ENCODE measurements around the gene TTLL1.

Gene TTLL1

GRCh38 chr22:43096420-43096819 lies 7.2 kb upstream of the TTLL1 start:
- TF ChIP-seq GATA2 (IDR thresholded peaks at IDR 0.05; ENCODE audit: low read depth, low read length) (no peak), GATA3 (IDR thresholded peaks at IDR 0.05; ENCODE audit: low read depth, low read length) (no peak)

- TF ChIP-seq GATA3 (IDR thresholded peaks at IDR 0.05; ENCODE audit: low read depth, low read length) (no peak), GATA2 (IDR thresholded peaks at IDR 0.05; ENCODE audit: low read depth, low read length) (no peak)
Measured at GRCh38 chr22:43094551-43094950, 5.4 kb upstream of the TTLL1 start.

GRCh38 chr22:43094085-43094484 lies 4.9 kb upstream of the TTLL1 start:
- TF ChIP-seq GATA2 (IDR thresholded peaks at IDR 0.05; ENCODE audit: low read depth, low read length) (no peak), GATA3 (IDR thresholded peaks at IDR 0.05; ENCODE audit: low read depth, low read length) (no peak)

- TF ChIP-seq GATA3 (IDR thresholded peaks at IDR 0.05; ENCODE audit: low read depth, low read length) (no peak), GATA2 (IDR thresholded peaks at IDR 0.05; ENCODE audit: low read depth, low read length) (no peak)
Measured at GRCh38 chr22:43092085-43092484, 2.9 kb upstream of the TTLL1 start.

- no peak for TF ChIP-seq GATA3 (IDR thresholded peaks at IDR 0.05; ENCODE audit: low read depth, low read length)
- no peak for TF ChIP-seq GATA2 (IDR thresholded peaks at IDR 0.05; ENCODE audit: low read depth, low read length)
Measured at GRCh38 chr22:43090130-43090789, 1.1 kb upstream of the TTLL1 start.

- no peak for TF ChIP-seq GATA3 (IDR thresholded peaks at IDR 0.05; ENCODE audit: low read depth, low read length)
- no peak for TF ChIP-seq GATA2 (IDR thresholded peaks at IDR 0.05; ENCODE audit: low read depth, low read length)
Measured at GRCh38 chr22:43088627-43088983, 586 bp downstream of the TTLL1 start.

GRCh38 chr22:43085658-43086606 lies 3.3 kb downstream of the TTLL1 start:
- TF ChIP-seq GATA3 (IDR thresholded peaks at IDR 0.05; ENCODE audit: low read depth, low read length) (no peak), GATA2 (IDR thresholded peaks at IDR 0.05; ENCODE audit: low read depth, low read length) (no peak)

GRCh38 chr22:43081968-43082367 lies 7.2 kb downstream of the TTLL1 start:
- no peak for TF ChIP-seq GATA3 (IDR thresholded peaks at IDR 0.05; ENCODE audit: low read depth, low read length)
- TF ChIP-seq GATA2 (IDR thresholded peaks at IDR 0.05; ENCODE audit: low read depth, low read length): no peak

- no peak for TF ChIP-seq GATA3 (IDR thresholded peaks at IDR 0.05; ENCODE audit: low read depth, low read length)
- TF ChIP-seq GATA2 (IDR thresholded peaks at IDR 0.05; ENCODE audit: low read depth, low read length): no peak
Measured at GRCh38 chr22:43080616-43081015, 8.6 kb downstream of the TTLL1 start.

- no peak for TF ChIP-seq GATA2 (IDR thresholded peaks at IDR 0.05; ENCODE audit: low read depth, low read length)
- TF ChIP-seq GATA3 (IDR thresholded peaks at IDR 0.05; ENCODE audit: low read depth, low read length): no peak
Measured at GRCh38 chr22:43079742-43080141, 9.4 kb downstream of the TTLL1 start.

- no peak for TF ChIP-seq GATA3 (IDR thresholded peaks at IDR 0.05; ENCODE audit: low read depth, low read length)
- TF ChIP-seq GATA2 (IDR thresholded peaks at IDR 0.05; ENCODE audit: low read depth, low read length): no peak
Measured at GRCh38 chr22:43078522-43078921, 10.7 kb downstream of the TTLL1 start.

- TF ChIP-seq GATA3 (IDR thresholded peaks at IDR 0.05; ENCODE audit: low read depth, low read length): no peak
- TF ChIP-seq GATA2 (IDR thresholded peaks at IDR 0.05; ENCODE audit: low read depth, low read length): no peak
Measured at GRCh38 chr22:43077121-43077877, 11.9 kb downstream of the TTLL1 start.

- no peak for TF ChIP-seq GATA3 (IDR thresholded peaks at IDR 0.05; ENCODE audit: low read depth, low read length)
- TF ChIP-seq GATA2 (IDR thresholded peaks at IDR 0.05; ENCODE audit: low read depth, low read length): no peak
Measured at GRCh38 chr22:43066844-43067385, 22.3 kb downstream of the TTLL1 start.

GRCh38 chr22:43066134-43066533 lies 23.1 kb downstream of the TTLL1 start:
- TF ChIP-seq GATA3 (IDR thresholded peaks at IDR 0.05; ENCODE audit: low read depth, low read length): no peak
- TF ChIP-seq GATA2 (IDR thresholded peaks at IDR 0.05; ENCODE audit: low read depth, low read length): no peak
